A673 (cell line): ENCODE data around the gene SND1. TPM values are rescaled to one million over a fixed set of nuclear protein-coding genes. Genes with fewer than 3 reads are reported as not detected.

Source experiments
- BruUV-seq: library from RNA; stranded (reverse); fragments of 400-500 nt; replicated peaks from 2 replicates; lab custom pipeline; 2021; lab: Mats Ljungman, UMichigan
- CTCF ChIA-PET: fragments of 300-600 bp; sonication (Branson Sonifier 250); formaldehyde crosslinking; loops from one replicate; lab custom pipeline; 2022; ENCODE audit warnings: antibody characterized with exemption; lab: Charles Lee
- POLR2A ChIA-PET: fragments of 300-600 bp; sonication (Branson Sonifier 250); formaldehyde crosslinking; loops from one replicate; lab custom pipeline; 2022; ENCODE audit warnings: antibody characterized with exemption; ENCODE audit not compliant: low non-redundant PET; lab: Charles Lee
- DNase-seq: peaks from one replicate; pipeline ENCODE4 v3.0.0-alpha.2; 2015; ENCODE audit warnings: low spot score
- H3K27ac ChIP-seq: fragments of 200-600 bp; sonication (generic); 2 replicates; pipeline ENCODE4 v1.5.1; 2016; ENCODE audit warnings: mixed run types, low read depth, mild to moderate bottlenecking, mixed read lengths, antibody characterized with exemption, low read length; ENCODE audit not compliant: poor library complexity, severe bottlenecking
- H3K27me3 ChIP-seq: fragments of 200-600 bp; sonication (generic); replicated peaks from 2 replicates; pipeline ENCODE4 v1.6.1; 2017; ENCODE audit warnings: mixed run types, low read depth, mild to moderate bottlenecking, mixed read lengths, antibody characterized with exemption, low read length; ENCODE audit not compliant: insufficient read depth, poor library complexity
- H3K36me3 ChIP-seq: fragments of 200-600 bp; sonication (generic); 2 replicates; pipeline ENCODE4 v1.6.1; 2016; ENCODE audit warnings: mixed run types, mild to moderate bottlenecking, mixed read lengths, antibody characterized with exemption, low read length; ENCODE audit not compliant: insufficient read depth, poor library complexity, severe bottlenecking
- H3K4me1 ChIP-seq: fragments of 200-600 bp; sonication (generic); 2 replicates; pipeline ENCODE4 v1.6.1; 2017; ENCODE audit warnings: mixed run types, mild to moderate bottlenecking, mixed read lengths, antibody characterized with exemption, low read length; ENCODE audit not compliant: insufficient read depth, poor library complexity, severe bottlenecking
- H3K4me3 ChIP-seq: fragments of 200-600 bp; sonication (generic); 2 replicates; pipeline ENCODE4 v1.5.1; 2016; ENCODE audit warnings: low read depth, mixed run types, mild to moderate bottlenecking, mixed read lengths, low read length; ENCODE audit not compliant: poor library complexity, severe bottlenecking
- H3K9me3 ChIP-seq: fragments of 200-600 bp; sonication (generic); 2 replicates; pipeline ENCODE4 v1.6.1; 2016; ENCODE audit warnings: mixed run types, low read depth, mild to moderate bottlenecking, mixed read lengths, antibody characterized with exemption, low read length; ENCODE audit not compliant: poor library complexity, severe bottlenecking
- CTCF ChIP-seq: fragments of 300-800, 200-600 bp; sonication (generic); conservative IDR thresholded peaks from 2 replicates; pipeline ENCODE4 v1.5.1; 2017; ENCODE audit warnings: low read depth, mild to moderate bottlenecking, antibody characterized with exemption, low read length, moderate library complexity, mixed read lengths
- EZH2 ChIP-seq: fragments of 200-600 bp; sonication (generic); IDR thresholded peaks from 2 replicates; pipeline ENCODE4 v1.6.1; 2017; ENCODE audit warnings: borderline replicate concordance, low read depth, mild to moderate bottlenecking, mixed read lengths, antibody characterized with exemption, low read length; ENCODE audit not compliant: poor library complexity, severe bottlenecking
- intact Hi-C: fragments of 100-400 bp; cut with micrococcal nuclease; formaldehyde crosslinking; loops from one replicate; pipeline ENCODE4 v1.10.0; 2022; ENCODE audit not compliant: unreplicated experiment
- total RNA-seq: library from RNA; stranded (reverse); gene quantifications from 2 replicates; pipeline ENCODE4 v1.2.3, GENCODE V29; 2021

The SND1 gene
- total RNA-seq, 1 experiment from 2014 or later = 177 TPM

GRCh38 chr7:128071376-128071775 lies 419.4 kb downstream of the SND1 start:
- no peak for DNase-seq
- Histone ChIP-seq H3K27ac (no peak overlapping the region), H3K27me3 (no peaks in the 10 kb centered on the region), H3K36me3 (no peaks in the 10 kb centered on the region), H3K4me3 (no peak overlapping the region), H3K4me1 (peaks cover 30% of the 10 kb centered on the region), H3K9me3 (no peaks in the 10 kb centered on the region)
- ChIA-PET CTCF (no interaction called here), POLR2A (no interaction called here)
- no peak for TF ChIP-seq CTCF
- no peak for TF ChIP-seq EZH2
- BruUV-seq = no TSS peak
- intact Hi-C loops = no loop called here

- CTCF ChIA-PET = no interaction called here
- POLR2A ChIA-PET = no interaction called here
- no peaks in the 10 kb centered on the region for H3K9me3 ChIP-seq
- TF ChIP-seq CTCF (no peak), EZH2 (no peak)
- BruUV-seq = no TSS peak
- H3K4me3 ChIP-seq = no peak overlapping the region
- intact Hi-C loops = no loop called here
- H3K27ac ChIP-seq = no peak overlapping the region
- no peaks in the 10 kb centered on the region for H3K27me3 ChIP-seq
- H3K36me3 ChIP-seq = no peaks in the 10 kb centered on the region
- no peak for DNase-seq
- H3K4me1 ChIP-seq = peaks cover 34% of the 10 kb centered on the region
Measured at GRCh38 chr7:128071801-128072200, 419.8 kb downstream of the SND1 start.

- Histone ChIP-seq H3K9me3 (no peaks in the 10 kb centered on the region), H3K4me1 (peaks cover 37% of the 10 kb centered on the region), H3K36me3 (no peaks in the 10 kb centered on the region), H3K27ac (peak overlapping the region; percentile 33), H3K4me3 (no peak overlapping the region), H3K27me3 (no peaks in the 10 kb centered on the region)
- ChIA-PET POLR2A (no interaction called here), CTCF (no interaction called here)
- intact Hi-C loops = no loop called here
- peak; percentile 36 for DNase-seq
- TF ChIP-seq EZH2 (no peak), CTCF (no peak)
- BruUV-seq = no TSS peak
Measured at GRCh38 chr7:128073671-128074310, 421.8 kb downstream of the SND1 start.
